Fibroblast of pulmonary artery (primary cell): Measurements from ENCODE around the gene TRPT1.
A peak's percentile ranks its signal among the peaks of the same experiment; 100 is the strongest.

Source experiments
- DNase-seq: peaks from one replicate; pipeline ENCODE4 v3.0.0-alpha.2; 2010; ENCODE audit warnings: low read depth
- H3K4me3 ChIP-seq: replicated peaks from 2 replicates; pipeline ENCODE4 v1.5.1; 2011; ENCODE audit warnings: low read depth, mild to moderate bottlenecking, control low read depth, low read length, moderate library complexity
- TF ChIP-seq, protein P1 (sequence below): IDR thresholded peaks from 2 replicates; pipeline ENCODE4 v1.5.1; 2011; ENCODE audit warnings: mild to moderate bottlenecking, control low read depth, low read length, inconsistent platforms; ENCODE audit errors: missing control alignments

TRPT1 gene

DNA sequence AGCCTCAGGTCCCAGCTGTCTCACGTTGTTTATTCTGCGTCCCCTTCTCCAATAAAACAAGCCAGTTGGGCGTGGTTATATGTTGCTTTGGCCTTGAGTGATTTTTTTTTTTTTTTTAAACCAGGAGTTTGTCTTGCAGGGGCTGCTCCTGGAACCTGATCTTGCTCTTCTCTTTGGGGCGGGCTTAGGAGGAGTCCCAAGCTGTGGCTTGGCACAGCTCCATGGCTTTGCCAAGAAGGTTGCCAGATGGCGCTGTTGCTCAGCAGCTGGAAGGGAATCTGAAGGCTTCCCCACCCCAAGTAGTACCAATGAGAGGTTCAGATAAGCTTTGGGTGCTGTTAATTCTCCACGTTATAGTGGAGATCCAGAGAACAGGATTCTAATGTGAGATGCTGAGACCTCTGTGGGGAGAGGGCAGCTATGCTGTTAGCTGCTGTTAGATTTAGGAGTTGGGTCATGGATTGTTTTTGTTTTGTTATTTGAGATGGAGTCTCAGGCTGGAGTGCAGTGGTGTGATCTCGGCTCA, 21.5 kb downstream of the TRPT1 start:
- no peak overlapping the region for H3K4me3 ChIP-seq
- TF ChIP-seq, protein P1, sequence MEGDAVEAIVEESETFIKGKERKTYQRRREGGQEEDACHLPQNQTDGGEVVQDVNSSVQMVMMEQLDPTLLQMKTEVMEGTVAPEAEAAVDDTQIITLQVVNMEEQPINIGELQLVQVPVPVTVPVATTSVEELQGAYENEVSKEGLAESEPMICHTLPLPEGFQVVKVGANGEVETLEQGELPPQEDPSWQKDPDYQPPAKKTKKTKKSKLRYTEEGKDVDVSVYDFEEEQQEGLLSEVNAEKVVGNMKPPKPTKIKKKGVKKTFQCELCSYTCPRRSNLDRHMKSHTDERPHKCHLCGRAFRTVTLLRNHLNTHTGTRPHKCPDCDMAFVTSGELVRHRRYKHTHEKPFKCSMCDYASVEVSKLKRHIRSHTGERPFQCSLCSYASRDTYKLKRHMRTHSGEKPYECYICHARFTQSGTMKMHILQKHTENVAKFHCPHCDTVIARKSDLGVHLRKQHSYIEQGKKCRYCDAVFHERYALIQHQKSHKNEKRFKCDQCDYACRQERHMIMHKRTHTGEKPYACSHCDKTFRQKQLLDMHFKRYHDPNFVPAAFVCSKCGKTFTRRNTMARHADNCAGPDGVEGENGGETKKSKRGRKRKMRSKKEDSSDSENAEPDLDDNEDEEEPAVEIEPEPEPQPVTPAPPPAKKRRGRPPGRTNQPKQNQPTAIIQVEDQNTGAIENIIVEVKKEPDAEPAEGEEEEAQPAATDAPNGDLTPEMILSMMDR, result peak; percentile 68
- DNase-seq, result peak; percentile 97

DNA sequence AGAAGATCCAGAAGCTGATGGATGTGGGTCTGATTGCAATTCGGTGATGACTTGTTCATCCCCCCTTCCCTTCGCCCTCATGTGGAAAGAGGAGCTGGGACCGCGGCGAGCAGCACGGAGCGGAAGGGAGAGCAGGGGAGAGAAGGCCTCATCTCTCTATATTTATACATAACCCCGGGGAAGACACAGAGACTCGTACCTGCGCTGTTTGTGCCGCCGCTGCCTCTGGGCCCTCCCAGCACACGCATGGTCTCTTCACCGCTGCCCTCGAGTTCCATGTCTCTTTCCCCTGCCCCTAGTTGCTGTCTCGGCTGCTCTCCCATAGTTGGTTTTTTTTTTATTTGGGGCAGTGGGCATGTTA, 21.9 kb downstream of the TRPT1 start:
- no peak for DNase-seq
- no peak overlapping the region for H3K4me3 ChIP-seq
- TF ChIP-seq, protein P1, result no peak

DNA sequence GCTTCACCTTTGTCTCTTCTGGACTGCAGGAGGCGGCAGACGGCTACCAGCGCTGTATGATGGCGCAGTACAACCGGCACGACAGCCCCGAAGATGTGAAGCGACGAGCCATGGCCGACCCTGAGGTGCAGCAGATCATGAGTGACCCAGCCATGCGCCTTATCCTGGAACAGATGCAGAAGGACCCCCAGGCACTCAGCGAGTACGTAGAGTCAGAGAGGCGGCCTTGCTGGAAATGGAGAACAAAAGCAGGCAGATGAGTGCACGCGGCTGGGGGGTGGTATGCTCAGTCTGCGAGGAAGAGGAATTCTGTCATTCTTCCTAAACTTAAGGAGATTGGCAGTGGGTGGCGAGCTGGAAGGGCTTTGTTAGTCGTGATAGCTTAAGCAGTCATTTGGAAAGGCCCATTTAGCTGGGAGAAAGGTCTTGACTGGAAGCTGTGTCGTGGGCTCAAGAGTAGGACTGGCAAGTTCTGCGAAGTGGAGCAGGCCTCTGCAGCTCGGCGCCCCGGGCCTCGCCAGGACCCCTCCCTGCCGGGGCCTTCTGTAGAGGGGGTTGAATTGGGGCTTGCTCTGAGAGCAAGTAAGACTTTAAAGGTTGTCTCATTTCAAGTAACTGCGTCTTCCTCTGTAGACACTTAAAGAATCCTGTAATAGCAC, 22.4 kb downstream of the TRPT1 start:
- TF ChIP-seq, protein P1, result no peak
- no peak overlapping the region for H3K4me3 ChIP-seq
- no peak for DNase-seq

DNA sequence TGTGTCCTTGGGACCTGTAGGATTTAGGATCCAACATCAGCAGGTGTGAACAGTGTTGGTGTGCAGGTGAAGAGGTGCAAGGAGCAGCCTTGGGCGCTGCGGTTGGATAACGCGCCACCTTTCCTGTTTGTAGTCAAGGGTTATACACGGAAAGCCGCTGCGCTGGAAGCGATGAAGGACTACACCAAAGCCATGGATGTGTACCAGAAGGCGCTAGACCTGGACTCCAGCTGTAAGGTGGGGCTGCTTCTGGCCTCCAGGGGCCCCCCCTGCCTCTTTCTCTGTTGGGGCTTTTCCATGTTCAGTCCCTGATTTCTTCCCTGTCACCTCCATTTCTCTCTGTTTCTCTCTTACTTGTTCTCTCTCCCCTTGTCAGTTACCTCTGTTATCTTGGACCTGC, 23.0 kb downstream of the TRPT1 start:
- TF ChIP-seq, protein P1, result no peak
- no peak overlapping the region for H3K4me3 ChIP-seq
- DNase-seq, result no peak

DNA sequence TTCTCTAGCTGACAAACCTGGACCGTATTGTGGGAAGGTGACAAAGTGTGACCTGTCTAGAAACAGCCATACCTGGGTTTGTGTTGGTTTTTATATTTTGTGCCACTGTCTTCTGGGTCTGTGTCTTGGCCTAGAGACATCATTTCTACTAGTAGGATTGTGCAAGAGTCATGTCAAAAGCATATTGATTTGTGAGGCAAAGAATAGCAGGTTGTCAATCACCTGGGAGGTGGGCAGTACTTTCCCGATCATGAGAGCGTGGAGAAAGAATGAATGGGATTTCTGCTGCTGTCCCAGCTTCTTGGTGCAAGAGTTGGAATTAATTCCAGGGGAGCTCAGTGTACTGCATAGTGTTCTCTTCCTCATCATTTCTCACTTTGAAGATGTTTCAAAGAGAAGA, 24.4 kb downstream of the TRPT1 start:
- no peak for DNase-seq
- TF ChIP-seq, protein P1, result no peak
- H3K4me3 ChIP-seq, result no peak overlapping the region

DNA sequence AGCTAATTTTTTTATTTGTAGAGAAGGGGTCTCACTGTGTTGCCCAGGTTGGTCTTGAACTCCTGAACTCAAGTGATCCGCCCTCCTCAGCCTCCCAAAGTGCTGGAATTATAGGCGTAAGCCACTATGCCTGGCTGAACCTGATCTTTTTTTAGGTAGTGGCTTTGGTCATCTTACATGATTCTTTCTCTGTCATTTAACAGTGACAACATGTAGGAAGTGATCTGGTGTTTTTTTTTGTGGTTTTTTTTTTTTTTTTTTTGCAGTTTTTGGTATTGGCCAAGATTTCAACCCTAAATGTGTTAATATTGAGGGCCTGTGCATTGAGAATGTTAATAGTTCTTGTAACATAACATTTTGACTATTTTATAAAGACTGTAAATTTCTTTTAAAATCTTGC, 27.5 kb downstream of the TRPT1 start:
- no peak for DNase-seq
- H3K4me3 ChIP-seq, result no peak overlapping the region
- TF ChIP-seq, protein P1, result no peak

DNA sequence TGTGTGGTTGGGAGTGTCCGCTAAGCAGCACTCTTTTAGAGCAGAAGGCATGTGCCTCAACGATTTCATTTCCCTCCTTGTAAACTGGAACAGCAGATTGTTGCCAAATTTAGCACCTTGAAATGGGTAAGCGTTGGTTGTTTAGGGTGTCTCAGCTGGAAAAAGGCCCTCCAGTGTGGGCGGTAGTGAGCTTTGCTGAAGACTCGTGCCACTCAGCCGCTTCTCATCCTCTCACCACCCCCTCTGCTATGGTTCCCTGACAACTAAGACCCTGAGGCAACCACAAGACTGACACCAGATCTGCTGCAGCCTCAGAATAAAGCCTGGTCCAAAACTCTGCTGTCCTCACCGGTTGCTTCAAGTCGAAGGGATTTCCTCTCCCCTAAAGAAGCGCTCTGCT, 29.4 kb downstream of the TRPT1 start:
- DNase-seq, result no peak
- TF ChIP-seq, protein P1, result no peak
- no peak overlapping the region for H3K4me3 ChIP-seq
